GM19397 (cell line): ENCODE results near the gene PLEKHG1.

ENCODE experiments used
- ATAC-seq: cut with Tn5 transposase; IDR thresholded peaks from one replicate; pipeline ENCODE4 v1.9.1; 2021; ENCODE audit warnings: mild to moderate bottlenecking, moderate library complexity; ENCODE audit not compliant: unreplicated experiment

The PLEKHG1 gene

GRCh38 chr6:150599199-150600009, at the start of gene PLEKHG1:
PLEKHG1 (plus strand) TSS chr6:150599885; CDS start chr6:150733682, 133,797 bp downstream.
- ATAC-seq: peak; percentile 76

DNA sequence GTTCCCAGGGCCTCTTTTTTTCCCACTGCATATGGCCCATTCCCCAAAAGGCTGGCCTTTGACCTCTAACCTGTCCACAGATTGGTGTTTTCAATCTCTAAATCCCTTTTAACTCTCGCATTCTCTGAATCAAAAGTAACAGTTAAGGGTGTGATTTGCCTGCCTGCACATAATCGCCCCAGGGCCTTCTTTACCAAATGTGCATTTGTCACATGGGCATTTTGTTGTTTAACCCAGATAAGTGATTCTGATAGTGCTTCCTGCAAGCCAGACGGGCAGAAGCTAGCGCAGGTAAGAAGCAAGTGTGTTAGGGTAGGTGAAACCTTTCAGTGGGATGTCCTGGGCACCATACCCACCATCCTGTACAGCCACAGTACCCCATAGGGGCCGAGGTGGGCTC, 49.4 kb upstream of the PLEKHG1 start:
- no peak for ATAC-seq

DNA sequence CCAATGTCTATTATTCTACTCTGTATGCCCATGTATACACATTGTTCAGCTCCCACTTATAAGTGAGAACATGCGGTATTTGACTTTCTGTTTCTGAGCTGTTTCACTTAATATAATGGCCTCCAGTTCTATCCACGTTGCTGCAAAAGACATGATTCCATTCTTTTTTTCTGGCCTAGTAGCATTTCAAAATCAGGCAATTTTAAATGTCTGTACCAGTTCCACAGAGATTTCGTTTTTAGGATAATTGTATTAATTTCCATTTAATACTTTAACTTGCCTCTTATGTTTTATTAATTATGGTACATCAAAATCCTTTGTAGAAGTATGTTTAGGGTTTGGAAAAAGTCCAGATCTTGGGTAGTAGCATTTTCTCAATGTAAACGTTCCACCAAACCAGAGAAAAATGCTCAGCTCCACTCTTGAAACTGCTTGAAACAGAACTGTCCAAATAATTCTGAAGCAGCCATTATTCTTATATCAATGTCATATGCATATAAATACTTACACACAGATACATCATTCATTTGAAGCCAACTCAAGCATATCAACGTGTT, 42.6 kb upstream of the PLEKHG1 start:
- ATAC-seq: no peak

DNA sequence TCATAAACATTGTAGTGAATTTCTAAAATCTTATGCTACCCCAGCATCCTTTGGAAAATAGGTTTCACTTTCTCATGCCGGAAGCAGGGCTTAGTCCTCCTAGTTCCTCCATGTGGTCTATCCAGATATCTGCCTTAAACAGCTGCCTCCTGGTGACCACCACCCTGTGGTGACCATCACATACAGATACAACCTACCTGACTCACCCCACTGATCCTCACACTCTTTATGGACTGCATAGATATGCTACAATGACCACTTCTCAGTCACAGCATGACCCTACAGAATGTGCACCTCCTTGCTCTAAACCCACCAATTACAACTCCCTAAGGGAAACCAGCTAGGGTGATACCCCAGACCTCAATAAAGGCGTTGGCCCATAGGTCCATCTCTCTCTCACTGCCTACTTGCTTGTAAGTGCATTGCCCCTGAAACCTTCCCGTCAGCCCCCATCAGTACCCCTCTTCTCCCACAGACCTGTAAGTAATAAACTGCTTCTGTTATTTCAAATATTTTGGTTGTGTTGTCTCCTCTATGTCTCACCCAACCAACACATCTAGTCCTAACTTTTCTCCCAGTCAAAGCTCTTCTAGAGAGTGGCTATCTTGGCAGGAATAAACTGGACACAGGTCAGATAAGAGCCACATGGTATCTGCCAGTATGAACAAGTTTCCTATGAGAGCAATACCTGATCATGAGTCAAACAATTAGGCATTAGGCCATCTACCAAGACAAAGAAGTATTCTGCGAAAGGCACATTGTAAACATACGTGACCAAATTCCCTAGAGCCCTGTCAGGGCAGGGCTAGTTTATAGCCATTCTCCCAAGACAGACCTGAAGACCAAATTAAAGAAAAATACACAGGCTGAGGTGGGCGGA, 39.4 kb upstream of the PLEKHG1 start:
- ATAC-seq: no peak

DNA sequence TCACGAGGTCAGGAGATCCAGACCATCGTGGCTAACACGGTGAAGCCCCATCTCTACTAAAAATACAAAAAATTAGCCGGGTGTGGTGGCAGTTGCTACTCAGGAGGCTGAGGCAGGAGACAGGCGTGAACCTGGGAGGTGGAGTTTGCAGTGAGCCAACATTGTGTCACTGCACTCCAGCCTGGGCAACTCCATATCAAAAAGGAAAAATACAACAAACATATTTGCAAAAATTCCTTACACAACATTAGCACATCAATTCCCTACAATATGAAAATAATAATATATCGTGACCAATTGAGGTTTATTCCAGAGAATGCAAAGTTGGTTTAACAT, 38.8 kb upstream of the PLEKHG1 start:
- ATAC-seq: no peak

- ATAC-seq: no peak
Observed at GRCh38 chr6:150565945-150566344, 33.7 kb upstream of the PLEKHG1 start.

DNA sequence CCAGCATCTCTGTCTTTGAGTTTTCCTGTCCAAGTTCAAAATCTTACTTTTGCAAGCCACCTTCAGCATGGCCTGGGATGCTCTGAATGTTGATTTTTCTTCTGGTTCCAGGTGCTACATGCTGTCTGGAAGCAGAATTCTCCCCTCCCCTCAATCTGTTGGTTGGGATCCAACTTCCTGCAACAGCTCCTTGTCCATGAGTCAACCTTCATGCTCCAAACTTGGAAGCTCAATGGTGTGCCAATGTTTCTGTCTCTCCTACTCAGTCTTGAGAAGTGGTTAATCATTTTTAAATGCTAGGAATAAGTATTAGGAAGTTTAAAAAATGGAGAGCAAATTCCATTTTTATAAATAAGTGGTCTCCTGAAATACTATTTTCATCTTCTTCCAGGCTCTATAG, 33.2 kb upstream of the PLEKHG1 start:
- no peak for ATAC-seq

DNA sequence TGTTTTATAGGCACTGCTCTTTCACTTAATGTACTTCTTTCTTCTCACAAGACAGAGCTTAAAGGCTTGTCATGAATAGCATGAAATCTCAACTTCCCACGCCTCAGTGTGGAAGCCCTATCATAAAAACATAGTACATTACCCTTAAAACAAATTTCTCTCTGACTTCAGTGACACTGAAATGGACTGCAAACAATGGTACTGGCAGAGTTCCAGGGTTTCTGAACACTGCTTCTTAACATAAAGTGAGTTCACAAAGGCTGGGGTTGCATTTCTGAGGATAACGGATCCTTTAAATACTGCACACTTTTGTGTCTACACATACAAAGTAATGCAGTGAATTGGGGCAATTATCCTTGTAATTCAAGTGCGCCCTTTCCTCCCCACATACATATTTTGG, 32.3 kb upstream of the PLEKHG1 start:
- no peak for ATAC-seq

DNA sequence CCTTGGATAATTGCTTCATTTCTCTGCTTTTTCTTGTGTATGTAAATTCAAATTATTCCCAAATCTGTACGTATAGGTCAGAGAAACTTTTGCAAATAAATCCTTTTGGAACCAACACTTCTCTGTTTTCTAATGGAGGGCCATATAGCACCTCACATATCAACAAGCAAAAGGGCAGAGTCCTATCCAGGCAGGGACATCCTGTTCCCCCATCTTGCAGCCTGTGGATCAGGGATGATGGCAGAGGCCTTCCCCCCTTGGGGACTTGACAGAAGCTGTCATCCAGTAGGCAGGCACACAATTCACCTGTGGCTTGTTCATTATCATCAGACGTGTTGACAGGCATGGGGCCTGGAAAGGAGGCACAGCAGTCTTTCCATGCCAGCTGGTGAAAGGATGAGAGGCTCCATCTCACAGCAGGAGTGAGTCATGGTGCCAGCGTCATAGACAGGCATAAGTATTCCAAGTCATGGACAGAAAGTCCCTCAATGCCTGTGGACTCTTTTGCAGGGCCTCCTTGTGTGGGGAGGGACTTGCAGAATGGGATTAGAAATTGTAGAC, 31.8 kb upstream of the PLEKHG1 start:
- ATAC-seq: no peak

- no peak for ATAC-seq
Observed at GRCh38 chr6:150568560-150568959, 31.1 kb upstream of the PLEKHG1 start.

DNA sequence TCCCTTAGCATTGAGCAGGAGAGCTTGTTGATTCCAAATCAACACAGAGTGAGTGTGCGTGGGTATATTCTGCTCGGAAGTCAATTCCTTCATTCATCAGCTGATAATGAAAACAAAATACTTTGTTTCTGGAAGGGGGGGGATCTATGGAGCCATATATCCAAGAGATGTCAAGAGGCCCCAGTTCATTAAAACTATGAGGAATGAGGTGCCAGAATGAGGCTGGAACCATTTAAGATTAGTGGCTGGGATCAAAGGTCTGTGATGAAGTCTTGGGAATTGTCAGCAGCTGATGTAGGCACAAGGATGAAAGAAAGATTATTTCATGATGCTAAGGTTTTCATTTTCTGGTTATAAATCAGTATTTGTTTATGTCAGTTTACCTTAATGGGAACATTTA, 30.5 kb upstream of the PLEKHG1 start:
- no peak for ATAC-seq

DNA sequence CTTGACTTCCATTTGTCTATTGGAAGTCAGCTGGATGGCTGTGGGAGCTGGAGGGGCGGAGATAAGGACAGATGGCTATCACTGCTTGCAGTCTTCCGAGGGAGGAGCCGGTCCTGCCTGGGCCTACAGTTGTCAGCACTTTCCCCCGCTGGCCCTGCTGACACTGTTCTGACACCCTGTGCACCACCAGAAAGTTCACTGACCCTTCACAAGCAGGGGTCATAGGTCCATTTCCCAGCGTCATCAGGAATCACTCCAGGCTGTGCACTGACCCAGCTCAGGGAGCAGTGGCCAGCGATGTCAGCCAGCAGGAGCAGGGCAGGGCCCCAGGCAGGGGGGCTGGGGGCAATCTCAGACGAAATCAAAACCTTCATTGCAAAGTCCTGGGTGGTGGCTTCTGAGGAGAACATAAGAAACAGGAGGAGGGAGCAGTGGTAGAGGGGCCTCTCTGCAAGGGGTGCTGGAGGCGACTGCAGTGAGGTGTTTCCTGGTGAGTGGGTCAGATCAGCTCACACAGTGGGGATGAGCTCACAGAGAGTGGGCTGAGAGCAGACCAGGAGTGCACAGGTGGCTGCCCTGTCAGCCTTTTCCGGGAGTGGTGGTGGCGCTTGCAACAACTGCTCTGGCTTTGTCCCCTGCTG, 26.5 kb upstream of the PLEKHG1 start:
- no peak for ATAC-seq

GRCh38 chr6:150575836-150576235, 23.8 kb upstream of the PLEKHG1 start:
- no peak for ATAC-seq

DNA sequence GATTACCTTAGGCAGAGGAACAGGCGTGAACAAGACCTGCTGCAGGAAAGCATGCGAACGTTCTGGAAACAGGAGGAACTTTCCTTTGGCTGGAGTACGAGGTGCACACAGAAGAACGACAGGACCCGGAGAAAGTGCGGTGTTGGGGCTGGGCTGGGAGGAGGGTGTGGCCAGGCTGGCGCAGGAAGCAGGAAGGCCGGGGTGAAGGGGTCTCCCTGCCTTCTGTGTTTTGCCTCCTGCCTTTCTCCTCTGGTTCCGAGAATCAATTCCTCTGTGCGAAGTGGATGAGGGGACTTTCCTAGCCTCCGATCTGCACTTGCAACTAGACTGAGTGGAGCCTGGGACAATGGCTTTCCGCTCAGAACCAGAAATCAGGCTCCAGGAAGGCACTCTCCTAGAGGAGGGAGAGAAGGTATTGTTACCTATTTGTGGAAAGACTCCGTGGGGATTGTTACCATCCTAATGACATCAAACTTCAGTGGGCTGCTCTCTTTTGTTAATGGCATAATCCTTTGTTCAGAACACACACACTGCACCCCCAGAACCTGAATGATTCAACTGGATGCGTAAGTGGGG, 22.9 kb upstream of the PLEKHG1 start:
- ATAC-seq: no peak

GRCh38 chr6:150579611-150580010, 20.1 kb upstream of the PLEKHG1 start:
- ATAC-seq: no peak

GRCh38 chr6:150580489-150580888, 19.2 kb upstream of the PLEKHG1 start:
- no peak for ATAC-seq

DNA sequence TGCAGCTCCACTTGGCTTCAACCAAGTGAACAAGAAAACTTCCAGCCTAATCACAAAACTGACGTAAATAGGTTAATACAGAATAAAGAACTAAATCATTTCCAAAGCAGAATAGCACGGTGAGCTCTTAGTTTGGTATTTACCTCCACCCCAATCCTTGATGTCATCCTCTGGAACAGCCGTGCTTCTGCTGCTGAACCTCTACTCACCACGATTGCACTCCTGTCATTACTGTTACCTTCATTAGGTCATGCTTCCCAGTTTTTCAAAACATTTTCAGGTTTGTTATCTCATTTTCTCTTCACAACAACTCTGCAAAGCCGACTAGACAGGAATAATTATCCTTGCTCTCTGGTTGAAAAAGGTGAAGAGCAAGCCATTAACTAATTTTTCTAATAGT, 15.6 kb upstream of the PLEKHG1 start:
- no peak for ATAC-seq

- no peak for ATAC-seq
Observed at GRCh38 chr6:150584596-150584995, 15.1 kb upstream of the PLEKHG1 start.

GRCh38 chr6:150586850-150587359, 12.8 kb upstream of the PLEKHG1 start:
- ATAC-seq: no peak

- no peak for ATAC-seq
Observed at GRCh38 chr6:150587637-150588036, 12.0 kb upstream of the PLEKHG1 start.
